HepG2 (cell line): ENCODE data around the gene DARS2. TPM values are rescaled to one million over a fixed set of nuclear protein-coding genes. Genes with fewer than 3 reads are reported as not detected.
A peak's percentile ranks its signal among the peaks of the same experiment; 100 is the strongest.

Source experiments
- CAMTA2 ChIP-seq: sonication (generic); formaldehyde crosslinking; IDR thresholded peaks from 2 replicates; pipeline ENCODE4 v1.4.0; 2020; ENCODE audit warnings: mild to moderate bottlenecking, missing genetic modification reagents, borderline replicate concordance
- ETV5 ChIP-seq: IDR thresholded peaks from 2 replicates; pipeline ENCODE4 v1.6.1; 2018; ENCODE audit warnings: missing biosample characterization, missing genetic modification reagents, inconsistent platforms, borderline replicate concordance
- JUNB ChIP-seq: sonication (generic); formaldehyde crosslinking; IDR thresholded peaks from 2 replicates; pipeline ENCODE4 v1.8.0; 2022; ENCODE audit warnings: missing genetic modification reagents, mild to moderate bottlenecking, borderline replicate concordance
- KMT2A ChIP-seq: sonication (generic); formaldehyde crosslinking; IDR thresholded peaks from 2 replicates; pipeline ENCODE4 v1.4.0; 2020; ENCODE audit warnings: missing genetic modification reagents
- NFIB ChIP-seq: sonication (generic); formaldehyde crosslinking; IDR thresholded peaks from 2 replicates; pipeline ENCODE4 v1.9.0; 2021; ENCODE audit warnings: missing genetic modification reagents, mild to moderate bottlenecking, borderline replicate concordance
- PHF20 ChIP-seq: sonication (generic); formaldehyde crosslinking; IDR thresholded peaks from 2 replicates; pipeline ENCODE4 v1.5.0; 2020; ENCODE audit warnings: mild to moderate bottlenecking, missing genetic modification reagents
- PPARG ChIP-seq: conservative IDR thresholded peaks from 2 replicates; pipeline ENCODE4 v1.6.1; 2016; ENCODE audit warnings: missing biosample characterization, missing genetic modification reagents
- SMYD3 ChIP-seq: sonication (generic); formaldehyde crosslinking; IDR thresholded peaks from 2 replicates; pipeline ENCODE4 v1.8.1; 2023; ENCODE audit warnings: mild to moderate bottlenecking, missing genetic modification reagents
- ZNF12 ChIP-seq: sonication (generic); formaldehyde crosslinking; IDR thresholded peaks from 2 replicates; pipeline ENCODE4 v1.5.0; 2020; ENCODE audit warnings: missing genetic modification reagents
- polyA plus RNA-seq, 8 experiments: library from polyadenylated mRNA; depleted of rRNA in 3 of 8; stranded (reverse) in 7 of 8; unstranded in 1 of 8; fragments of >200 nt; fragmentation: Illumina TruSeq in 4 of 8; extraction: Trizol in 4 of 8; gene quantifications; 2 replicates each; pipeline versions ENCODE4 v1.2.1 to v1.2.3, GENCODE V29; 2011 to 2016; ENCODE audit warnings: low read depth in 4 of 8, missing spikeins in 1 of 8, mixed read lengths in 1 of 8; ENCODE audit not compliant: insufficient read depth in 1 of 8
- total RNA-seq, 5 experiments: library from RNA; depleted of rRNA; stranded (reverse); fragments of >200 nt; fragmentation: Illumina TruSeq; extraction: Trizol; gene quantifications; 2 replicates each; pipeline ENCODE4 v1.2.3, GENCODE V29; 2016; ENCODE audit warnings: low read depth in 1 of 5
- TF ChIP-seq, protein P1 (sequence below): sonication (generic); formaldehyde crosslinking; IDR thresholded peaks from 2 replicates; pipeline ENCODE4 v1.5.0; 2020; ENCODE audit warnings: missing genetic modification reagents
- TF ChIP-seq, protein P2 (sequence below): IDR thresholded peaks from 2 replicates; pipeline ENCODE4 v1.6.1; 2016; ENCODE audit warnings: low read depth, borderline replicate concordance
- TF ChIP-seq, protein P3 (sequence below): sonication (generic); formaldehyde crosslinking; IDR thresholded peaks from 2 replicates; pipeline ENCODE4 v1.5.0; 2020; ENCODE audit warnings: missing genetic modification reagents, mild to moderate bottlenecking, borderline replicate concordance
- TF ChIP-seq, protein P4 (sequence below): sonication (generic); formaldehyde crosslinking; IDR thresholded peaks from 2 replicates; pipeline ENCODE4 v1.4.0; 2020; ENCODE audit warnings: missing genetic modification reagents
- TF ChIP-seq, protein P5 (sequence below): IDR thresholded peaks from 2 replicates; pipeline ENCODE4 v1.6.1; 2016; ENCODE audit warnings: control low read depth
- TF ChIP-seq, protein P6 (sequence below): sonication (generic); formaldehyde crosslinking; IDR thresholded peaks from 2 replicates; pipeline ENCODE4 v1.4.0; 2020; ENCODE audit warnings: missing genetic modification reagents, borderline replicate concordance

The DARS2 gene
- total and polyA plus RNA-seq, 2 of the 13 experiments (the other 11 are each of a cell fraction or from before 2014, with no cell fraction given), result 17.6 to 27.7 TPM

DNA sequence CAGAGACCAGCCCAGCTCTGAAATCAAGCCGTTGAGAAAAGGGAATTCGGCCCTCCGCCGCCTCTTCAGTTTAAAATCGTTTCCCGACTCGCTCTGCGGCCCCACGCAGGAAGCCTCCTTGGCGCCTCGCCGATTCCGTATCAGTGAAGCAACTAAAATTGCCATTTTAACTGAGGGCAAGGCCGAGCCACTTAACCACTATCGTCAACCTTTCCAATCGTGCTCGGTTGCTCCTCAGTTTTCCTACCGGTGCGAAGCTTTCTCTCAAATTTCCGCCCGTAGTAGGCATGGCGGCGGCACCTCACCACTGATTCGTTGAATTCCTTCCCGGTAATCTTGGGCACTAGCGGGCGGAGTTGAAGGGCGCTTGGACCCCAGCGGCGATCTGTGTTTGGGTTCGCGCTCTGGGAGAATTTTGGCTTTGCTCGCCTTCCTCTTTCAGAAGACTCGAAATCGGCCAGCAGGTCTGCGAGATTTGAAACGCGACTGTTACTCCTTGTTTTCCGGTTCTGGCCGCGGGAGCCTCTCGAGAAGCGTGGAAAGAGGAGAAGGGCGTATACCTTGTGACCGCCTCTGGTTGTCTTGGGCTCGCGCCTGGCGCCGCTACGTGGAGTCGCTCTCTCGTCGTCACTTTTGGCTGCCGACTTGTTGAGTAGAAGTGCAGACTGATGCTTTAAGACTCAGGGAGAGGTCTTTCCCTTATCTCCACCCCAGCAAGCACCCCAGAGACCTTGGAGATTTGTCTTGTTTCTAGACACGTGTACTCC lies at the start of gene DARS2, which contains the start of gene CENPL (continued):
- TF ChIP-seq, protein P1, sequence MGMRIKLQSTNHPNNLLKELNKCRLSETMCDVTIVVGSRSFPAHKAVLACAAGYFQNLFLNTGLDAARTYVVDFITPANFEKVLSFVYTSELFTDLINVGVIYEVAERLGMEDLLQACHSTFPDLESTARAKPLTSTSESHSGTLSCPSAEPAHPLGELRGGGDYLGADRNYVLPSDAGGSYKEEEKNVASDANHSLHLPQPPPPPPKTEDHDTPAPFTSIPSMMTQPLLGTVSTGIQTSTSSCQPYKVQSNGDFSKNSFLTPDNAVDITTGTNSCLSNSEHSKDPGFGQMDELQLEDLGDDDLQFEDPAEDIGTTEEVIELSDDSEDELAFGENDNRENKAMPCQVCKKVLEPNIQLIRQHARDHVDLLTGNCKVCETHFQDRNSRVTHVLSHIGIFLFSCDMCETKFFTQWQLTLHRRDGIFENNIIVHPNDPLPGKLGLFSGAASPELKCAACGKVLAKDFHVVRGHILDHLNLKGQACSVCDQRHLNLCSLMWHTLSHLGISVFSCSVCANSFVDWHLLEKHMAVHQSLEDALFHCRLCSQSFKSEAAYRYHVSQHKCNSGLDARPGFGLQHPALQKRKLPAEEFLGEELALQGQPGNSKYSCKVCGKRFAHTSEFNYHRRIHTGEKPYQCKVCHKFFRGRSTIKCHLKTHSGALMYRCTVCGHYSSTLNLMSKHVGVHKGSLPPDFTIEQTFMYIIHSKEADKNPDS (CRISPR knock-in tag), result no peak
- TF ChIP-seq, protein P2, sequence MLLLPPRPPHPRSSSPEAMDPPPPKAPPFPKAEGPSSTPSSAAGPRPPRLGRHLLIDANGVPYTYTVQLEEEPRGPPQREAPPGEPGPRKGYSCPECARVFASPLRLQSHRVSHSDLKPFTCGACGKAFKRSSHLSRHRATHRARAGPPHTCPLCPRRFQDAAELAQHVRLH (CRISPR knock-in tag), result peak; percentile 67; the same call in 1 of the 2 replicates
- TF ChIP-seq, protein P3, sequence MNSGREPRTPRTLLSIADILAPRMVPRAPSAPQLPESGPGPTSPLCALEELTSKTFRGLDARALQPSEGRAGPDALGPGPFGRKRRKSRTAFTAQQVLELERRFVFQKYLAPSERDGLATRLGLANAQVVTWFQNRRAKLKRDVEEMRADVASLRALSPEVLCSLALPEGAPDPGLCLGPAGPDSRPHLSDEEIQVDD (CRISPR knock-in tag), result no peak
- TF ChIP-seq, protein P4, sequence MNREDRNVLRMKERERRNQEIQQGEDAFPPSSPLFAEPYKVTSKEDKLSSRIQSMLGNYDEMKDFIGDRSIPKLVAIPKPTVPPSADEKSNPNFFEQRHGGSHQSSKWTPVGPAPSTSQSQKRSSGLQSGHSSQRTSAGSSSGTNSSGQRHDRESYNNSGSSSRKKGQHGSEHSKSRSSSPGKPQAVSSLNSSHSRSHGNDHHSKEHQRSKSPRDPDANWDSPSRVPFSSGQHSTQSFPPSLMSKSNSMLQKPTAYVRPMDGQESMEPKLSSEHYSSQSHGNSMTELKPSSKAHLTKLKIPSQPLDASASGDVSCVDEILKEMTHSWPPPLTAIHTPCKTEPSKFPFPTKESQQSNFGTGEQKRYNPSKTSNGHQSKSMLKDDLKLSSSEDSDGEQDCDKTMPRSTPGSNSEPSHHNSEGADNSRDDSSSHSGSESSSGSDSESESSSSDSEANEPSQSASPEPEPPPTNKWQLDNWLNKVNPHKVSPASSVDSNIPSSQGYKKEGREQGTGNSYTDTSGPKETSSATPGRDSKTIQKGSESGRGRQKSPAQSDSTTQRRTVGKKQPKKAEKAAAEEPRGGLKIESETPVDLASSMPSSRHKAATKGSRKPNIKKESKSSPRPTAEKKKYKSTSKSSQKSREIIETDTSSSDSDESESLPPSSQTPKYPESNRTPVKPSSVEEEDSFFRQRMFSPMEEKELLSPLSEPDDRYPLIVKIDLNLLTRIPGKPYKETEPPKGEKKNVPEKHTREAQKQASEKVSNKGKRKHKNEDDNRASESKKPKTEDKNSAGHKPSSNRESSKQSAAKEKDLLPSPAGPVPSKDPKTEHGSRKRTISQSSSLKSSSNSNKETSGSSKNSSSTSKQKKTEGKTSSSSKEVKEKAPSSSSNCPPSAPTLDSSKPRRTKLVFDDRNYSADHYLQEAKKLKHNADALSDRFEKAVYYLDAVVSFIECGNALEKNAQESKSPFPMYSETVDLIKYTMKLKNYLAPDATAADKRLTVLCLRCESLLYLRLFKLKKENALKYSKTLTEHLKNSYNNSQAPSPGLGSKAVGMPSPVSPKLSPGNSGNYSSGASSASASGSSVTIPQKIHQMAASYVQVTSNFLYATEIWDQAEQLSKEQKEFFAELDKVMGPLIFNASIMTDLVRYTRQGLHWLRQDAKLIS (CRISPR knock-in tag), result no peak
- TF ChIP-seq, protein P5, sequence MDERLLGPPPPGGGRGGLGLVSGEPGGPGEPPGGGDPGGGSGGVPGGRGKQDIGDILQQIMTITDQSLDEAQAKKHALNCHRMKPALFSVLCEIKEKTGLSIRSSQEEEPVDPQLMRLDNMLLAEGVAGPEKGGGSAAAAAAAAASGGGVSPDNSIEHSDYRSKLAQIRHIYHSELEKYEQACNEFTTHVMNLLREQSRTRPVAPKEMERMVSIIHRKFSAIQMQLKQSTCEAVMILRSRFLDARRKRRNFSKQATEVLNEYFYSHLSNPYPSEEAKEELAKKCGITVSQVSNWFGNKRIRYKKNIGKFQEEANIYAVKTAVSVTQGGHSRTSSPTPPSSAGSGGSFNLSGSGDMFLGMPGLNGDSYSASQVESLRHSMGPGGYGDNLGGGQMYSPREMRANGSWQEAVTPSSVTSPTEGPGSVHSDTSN, result no peak
- 0 out of 2 replicates have a peak, but pooled peaks have one; percentile 22 for TF ChIP-seq CAMTA2
- peak; percentile 78; the same call in 1 of the 2 replicates for TF ChIP-seq SMYD3 (CRISPR knock-in tag)
- no peak for TF ChIP-seq KMT2A
- TF ChIP-seq, protein P6, sequence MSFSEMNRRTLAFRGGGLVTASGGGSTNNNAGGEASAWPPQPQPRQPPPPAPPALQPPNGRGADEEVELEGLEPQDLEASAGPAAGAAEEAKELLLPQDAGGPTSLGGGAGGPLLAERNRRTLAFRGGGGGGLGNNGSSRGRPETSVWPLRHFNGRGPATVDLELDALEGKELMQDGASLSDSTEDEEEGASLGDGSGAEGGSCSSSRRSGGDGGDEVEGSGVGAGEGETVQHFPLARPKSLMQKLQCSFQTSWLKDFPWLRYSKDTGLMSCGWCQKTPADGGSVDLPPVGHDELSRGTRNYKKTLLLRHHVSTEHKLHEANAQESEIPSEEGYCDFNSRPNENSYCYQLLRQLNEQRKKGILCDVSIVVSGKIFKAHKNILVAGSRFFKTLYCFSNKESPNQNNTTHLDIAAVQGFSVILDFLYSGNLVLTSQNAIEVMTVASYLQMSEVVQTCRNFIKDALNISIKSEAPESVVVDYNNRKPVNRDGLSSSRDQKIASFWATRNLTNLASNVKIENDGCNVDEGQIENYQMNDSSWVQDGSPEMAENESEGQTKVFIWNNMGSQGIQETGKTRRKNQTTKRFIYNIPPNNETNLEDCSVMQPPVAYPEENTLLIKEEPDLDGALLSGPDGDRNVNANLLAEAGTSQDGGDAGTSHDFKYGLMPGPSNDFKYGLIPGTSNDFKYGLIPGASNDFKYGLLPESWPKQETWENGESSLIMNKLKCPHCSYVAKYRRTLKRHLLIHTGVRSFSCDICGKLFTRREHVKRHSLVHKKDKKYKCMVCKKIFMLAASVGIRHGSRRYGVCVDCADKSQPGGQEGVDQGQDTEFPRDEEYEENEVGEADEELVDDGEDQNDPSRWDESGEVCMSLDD (CRISPR knock-in tag), result peak; percentile 28; the same call in 1 of the 2 replicates
- TF ChIP-seq PPARG, result peak; percentile 14; the same call in 1 of the 2 replicates
- TF ChIP-seq ETV5, result peak; percentile 62; the same call in 1 of the 2 replicates
- TF ChIP-seq ZNF12, result peak; percentile 30; the same call in 1 of the 2 replicates
- peak; percentile 46; the same call in 1 of the 2 replicates for TF ChIP-seq JUNB (CRISPR knock-in tag)
- peak; percentile 93 for TF ChIP-seq PHF20 (CRISPR knock-in tag)
- TF ChIP-seq NFIB, result no peak
